IMR-90 (cell line): ENCODE data around the gene SH3RF3. TPM values are rescaled to one million over a fixed set of nuclear protein-coding genes. Genes with fewer than 3 reads are reported as not detected.

ENCODE experiments used
- ATAC-seq: fragments of 200-7000 bp; cut with Tn5 transposase; 2 replicates; pipeline ENCODE4 v1.9.1; 2020; ENCODE audit warnings: low read depth, mild to moderate bottlenecking, moderate library complexity
- BruUV-seq: library from RNA; stranded (reverse); fragments of 400-500 nt; replicated peaks from 2 replicates; lab custom pipeline; 2021; lab: Mats Ljungman, UMichigan
- CTCF ChIA-PET: fragments of 300-600 bp; formaldehyde crosslinking; extraction: SDS; loops from one replicate; lab custom pipeline; 2021; ENCODE audit warnings: antibody characterized with exemption; lab: Yijun Ruan, JAX
- POLR2A ChIA-PET: fragments of 300-600 bp; sonication (Branson Sonifier 250); formaldehyde crosslinking; loops from one replicate; lab custom pipeline; 2022; ENCODE audit warnings: antibody characterized with exemption; ENCODE audit not compliant: unreplicated experiment; lab: Charles Lee
- DNase-seq: peaks from one replicate; pipeline ENCODE4 v3.0.0; 2013
- H2AFZ ChIP-seq: replicated peaks from 2 replicates; pipeline ENCODE3; 2013; ENCODE audit warnings: low read length, mild to moderate bottlenecking; ENCODE audit not compliant: poor library complexity
- H2AK5ac ChIP-seq: 2 replicates; pipeline ENCODE4 v1.6.1; 2013; ENCODE audit warnings: low read depth, low read length, inconsistent platforms
- H2AK9ac ChIP-seq: replicated peaks from 2 replicates; pipeline ENCODE3; 2013; ENCODE audit warnings: mild to moderate bottlenecking, low read depth, low read length, moderate library complexity; ENCODE audit not compliant: poor library complexity
- H2BK120ac ChIP-seq: 2 replicates; pipeline ENCODE4 v1.6.1; 2013; ENCODE audit warnings: low read depth, low read length, inconsistent platforms
- H2BK15ac ChIP-seq: 3 replicates; pipeline ENCODE4 v1.6.1; 2013; ENCODE audit warnings: low read depth, low read length, inconsistent platforms
- H2BK20ac ChIP-seq: 2 replicates; pipeline ENCODE4 v1.6.1; 2013; ENCODE audit warnings: low read depth, mild to moderate bottlenecking, inconsistent platforms, low read length, moderate library complexity
- H2BK5ac ChIP-seq: 2 replicates; pipeline ENCODE4 v1.6.1; 2013; ENCODE audit warnings: mild to moderate bottlenecking, low read depth, low read length, inconsistent platforms; ENCODE audit not compliant: poor library complexity, severe bottlenecking
- H3K14ac ChIP-seq: replicated peaks from 2 replicates; pipeline ENCODE4 v1.6.1; 2013; ENCODE audit warnings: low read depth, low read length, inconsistent platforms
- H3K18ac ChIP-seq: 2 replicates; pipeline ENCODE4 v1.6.1; 2013; ENCODE audit warnings: low read depth, low read length, control low read depth
- H3K23ac ChIP-seq: 2 replicates; pipeline ENCODE4 v1.6.1; 2013; ENCODE audit warnings: low read depth, low read length, inconsistent platforms
- H3K27ac ChIP-seq: 2 replicates; pipeline ENCODE4 v1.5.1; 2013; ENCODE audit warnings: mild to moderate bottlenecking, control low read depth, low read length; ENCODE audit not compliant: insufficient read depth
- H3K27me3 ChIP-seq: 2 replicates; pipeline ENCODE4 v1.6.1; 2013; ENCODE audit warnings: low read length; ENCODE audit not compliant: control insufficient read depth, insufficient read depth
- H3K36me3 ChIP-seq: 2 replicates; pipeline ENCODE4 v1.6.1; 2013; ENCODE audit warnings: low read length, mixed read lengths; ENCODE audit not compliant: control insufficient read depth, insufficient read depth
- H3K4ac ChIP-seq: 2 replicates; pipeline ENCODE4 v1.6.1; 2013; ENCODE audit warnings: low read depth, low read length, inconsistent platforms
- H3K4me1 ChIP-seq: 2 replicates; pipeline ENCODE4 v1.6.1; 2013; ENCODE audit warnings: low read length, mixed read lengths; ENCODE audit not compliant: control insufficient read depth, insufficient read depth
- H3K4me2 ChIP-seq: 2 replicates; pipeline ENCODE4 v1.6.1; 2013; ENCODE audit warnings: low read depth, mild to moderate bottlenecking, control low read depth, low read length, moderate library complexity
- H3K4me3 ChIP-seq: 2 replicates; pipeline ENCODE4 v1.5.1; 2013; ENCODE audit warnings: low read depth, mild to moderate bottlenecking, control low read depth, low read length, moderate library complexity; ENCODE audit not compliant: insufficient read depth
- H3K56ac ChIP-seq: 2 replicates; pipeline ENCODE4 v1.6.1; 2013; ENCODE audit warnings: low read length, inconsistent platforms; ENCODE audit not compliant: insufficient read depth; ENCODE audit errors: extremely low read depth
- H3K79me1 ChIP-seq, 2 experiments: 2 replicates each; pipeline ENCODE4 v1.6.1; 2013; ENCODE audit warnings: low read length in 2 of 2, inconsistent platforms in 1 of 2, low read depth in 1 of 2
- H3K9ac ChIP-seq: 2 replicates; pipeline ENCODE4 v1.6.1; 2013; ENCODE audit warnings: low read depth, low read length, control low read depth
- H3K9me1 ChIP-seq: 2 replicates; pipeline ENCODE4 v1.6.1; 2013; ENCODE audit warnings: low read length, inconsistent platforms; ENCODE audit not compliant: insufficient read depth
- H3K9me3 ChIP-seq: 2 replicates; pipeline ENCODE4 v1.6.1; 2013; ENCODE audit warnings: low read length; ENCODE audit not compliant: control insufficient read depth, insufficient read depth
- H4K20me1 ChIP-seq: 2 replicates; pipeline ENCODE4 v1.6.1; 2013; ENCODE audit warnings: low read length, inconsistent platforms; ENCODE audit not compliant: insufficient read depth
- H4K5ac ChIP-seq: 2 replicates; pipeline ENCODE4 v1.6.1; 2013; ENCODE audit warnings: mild to moderate bottlenecking, low read depth, low read length, control low read depth
- H4K8ac ChIP-seq, 2 experiments: 2 replicates each; pipeline ENCODE4 v1.6.1; 2013; ENCODE audit warnings: low read depth in 2 of 2, low read length in 2 of 2, control low read depth in 1 of 2, inconsistent platforms in 1 of 2
- H4K91ac ChIP-seq: 2 replicates; pipeline ENCODE4 v1.6.1; 2013; ENCODE audit warnings: low read depth, low read length, inconsistent platforms; ENCODE audit not compliant: insufficient read depth
- BHLHE40 ChIP-seq: fragments of 150-350 bp; IDR thresholded peaks from 2 replicates; pipeline ENCODE4 v1.6.1; 2016; ENCODE audit warnings: mild to moderate bottlenecking, low read depth, low read length
- CEBPB ChIP-seq: IDR thresholded peaks from 2 replicates; pipeline ENCODE4 v1.6.1; 2012; ENCODE audit warnings: low read depth, low read length, improper control_type of control experiment
- CHD1 ChIP-seq: IDR thresholded peaks from 2 replicates; pipeline ENCODE4 v1.6.1; 2012; ENCODE audit warnings: low read depth, low read length, improper control_type of control experiment
- CTCF ChIP-seq: conservative IDR thresholded peaks from 2 replicates; pipeline ENCODE4 v1.5.1; 2012; ENCODE audit warnings: mild to moderate bottlenecking, low read depth, low read length, improper control_type of control experiment
- ELK1 ChIP-seq: fragments of 150-350 bp; IDR thresholded peaks from 2 replicates; pipeline ENCODE4 v1.6.1; 2016; ENCODE audit warnings: low read depth, mild to moderate bottlenecking, low read length, moderate library complexity, borderline replicate concordance
- FOS ChIP-seq: fragments of 150-350 bp; IDR thresholded peaks from 2 replicates; pipeline ENCODE4 v1.6.1; 2016; ENCODE audit warnings: low read depth, low read length
- MAFK ChIP-seq: IDR thresholded peaks from 2 replicates; pipeline ENCODE4 v1.6.1; 2012; ENCODE audit warnings: low read depth, low read length, improper control_type of control experiment
- MAZ ChIP-seq: IDR thresholded peaks from 2 replicates; pipeline ENCODE4 v1.6.1; 2012; ENCODE audit warnings: low read depth, mild to moderate bottlenecking, low read length, improper control_type of control experiment, moderate library complexity, borderline replicate concordance
- MXI1 ChIP-seq: IDR thresholded peaks from 2 replicates; pipeline ENCODE4 v1.6.1; 2012; ENCODE audit warnings: low read depth, mild to moderate bottlenecking, low read length, moderate library complexity, borderline replicate concordance
- NFE2L2 ChIP-seq: fragments of 150-350 bp; IDR thresholded peaks from 2 replicates; pipeline ENCODE4 v1.6.1; 2016; ENCODE audit warnings: low read depth, mild to moderate bottlenecking, low read length
- POLR2A ChIP-seq: IDR thresholded peaks from 2 replicates; pipeline ENCODE4 v1.6.1; 2012; ENCODE audit warnings: mild to moderate bottlenecking, low read depth, low read length
- RAD21 ChIP-seq: IDR thresholded peaks from 2 replicates; pipeline ENCODE4 v1.6.1; 2012; ENCODE audit warnings: low read length, improper control_type of control experiment
- RCOR1 ChIP-seq: IDR thresholded peaks from 2 replicates; pipeline ENCODE4 v1.6.1; 2012; ENCODE audit warnings: mild to moderate bottlenecking, low read length, improper control_type of control experiment; ENCODE audit not compliant: insufficient replicate concordance
- RFX5 ChIP-seq: IDR thresholded peaks from 2 replicates; pipeline ENCODE4 v1.8.0; 2012; ENCODE audit warnings: low read depth, mild to moderate bottlenecking, low read length, moderate library complexity
- SMC3 ChIP-seq: fragments of 150-350 bp; IDR thresholded peaks from 2 replicates; pipeline ENCODE4 v1.6.1; 2016; ENCODE audit warnings: low read depth, mild to moderate bottlenecking, antibody characterized with exemption, low read length, moderate library complexity
- USF2 ChIP-seq: fragments of 150-350 bp; IDR thresholded peaks from 2 replicates; pipeline ENCODE4 v1.6.1; 2017; ENCODE audit warnings: mild to moderate bottlenecking, antibody characterized with exemption, low read length, low read depth
- WGBS, 2 experiments: methylation state at CpG; one replicate each; pipeline versions ENCODE4 v1.1.5 to v1.1.7; 2013; ENCODE audit warnings: missing lambda C conversion rate in 2 of 2; ENCODE audit not compliant: insufficient read length in 1 of 2; ENCODE audit errors: extremely low coverage in 2 of 2; 5-methylcytosine and 5-hydroxymethylcytosine counted together
- dilution Hi-C: fragments of 300-500 bp; cut with HindIII; formaldehyde crosslinking; loops from one replicate; pipeline ENCODE4 v1.14.3; 2018; ENCODE audit warnings: low sequenced_read_pairs; ENCODE audit not compliant: unreplicated experiment
- in situ Hi-C: fragments of 300-500 bp; cut with MboI; formaldehyde crosslinking; loops from 3 replicates; pipeline ENCODE4 v1.14.3; 2019; ENCODE audit warnings: low sequenced_read_pairs, inconsistent platforms, mixed read lengths
- intact Hi-C: fragments of 100-400 bp; cut with micrococcal nuclease; formaldehyde crosslinking; loops from 2 replicates; pipeline ENCODE4 v1.10.0; 2022
- polyA plus RNA-seq, 3 experiments: library from polyadenylated mRNA; depleted of rRNA; stranded (reverse); fragments of >200 nt; gene quantifications; 2 replicates each; pipeline ENCODE4 v1.2.3, GENCODE V29; 2012; ENCODE audit warnings: low replicate concordance in 1 of 3
- total RNA-seq: library from RNA; depleted of rRNA; stranded (reverse); fragments of >200 nt; gene quantifications from 2 replicates; pipeline ENCODE4 v1.2.3, GENCODE V29; 2012

Gene SH3RF3
- total and polyA plus RNA-seq, 2 of the 4 experiments (the other 2 are of a cell fraction), result 3.4 to 5.3 TPM

GRCh38 chr2:109468893-109469292 lies 339.9 kb downstream of the SH3RF3 start:
- Histone ChIP-seq H3K9me3 (no peaks in the 10 kb centered on the region), H3K27ac (no peak overlapping the region), H3K4me1 (peaks cover 11% of the 10 kb centered on the region), H2BK20ac (no peak overlapping the region), H2BK5ac (no peak overlapping the region), H3K36me3 (peaks cover 5% of the 10 kb centered on the region; the same call in 1 of the 2 replicates), H4K20me1 (no peaks in the 10 kb centered on the region; the same call in 1 of the 2 replicates), H4K91ac (no peak overlapping the region), H2BK15ac (no peak overlapping the region), H3K56ac (no peak overlapping the region), H3K23ac (no peak overlapping the region), H3K14ac (no peak overlapping the region), H2AFZ (no peak overlapping the region), H3K9me1 (peaks cover 22% of the 10 kb centered on the region; the same call in 1 of the 2 replicates), H3K4me3 (no peak overlapping the region), H4K5ac (no peak overlapping the region), H3K79me1 (peaks cover 8 to 30% of the 10 kb centered on the region in 2 experiments; a peak in 3 of 4 replicates), H3K9ac (no peak overlapping the region), H2AK5ac (no peak overlapping the region), H4K8ac (no peak overlapping the region), H3K4me2 (no peak overlapping the region), H3K27me3 (no peaks in the 10 kb centered on the region), H2BK120ac (no peak overlapping the region), H3K18ac (no peak overlapping the region), H3K4ac (no peak overlapping the region), H2AK9ac (no peak overlapping the region)
- TF ChIP-seq SMC3 (no peak), USF2 (no peak), MAZ (no peak), NFE2L2 (no peak), RAD21 (no peak), MAFK (no peak), FOS (no peak), CEBPB (no peak), CTCF (no peak), RCOR1 (no peak), RFX5 (no peak), BHLHE40 (no peak), MXI1 (no peak), CHD1 (no peak), ELK1 (no peak), POLR2A (no peak)
- intact Hi-C loops (no loop called here), in situ Hi-C loops (no loop called here), dilution Hi-C loops (no loop called here)
- POLR2A ChIA-PET, result interaction anchor here (0.6 kb wide), 1 partner anchor 28 kb away, joined by 6 read pairs; no protein-coding TSS in a partner anchor
- BruUV-seq, result no TSS peak
- DNase-seq (no peak), ATAC-seq (no peak)
- CTCF ChIA-PET, result no interaction called here
- 100% methylated on average over 2 of the region's 7 CpGs; no CpG with 5 or more reads in 1 of the 2 experiments for WGBS, 2 experiments
